Neural cell (in vitro differentiated cells): ENCODE results near the gene ATP2B2.

ENCODE experiments used
- CTCF ChIP-seq: fragments of 450-650 bp; IDR thresholded peaks from 2 replicates; pipeline ENCODE4 v1.5.1; 2014; ENCODE audit warnings: antibody characterized with exemption, mild to moderate bottlenecking, moderate library complexity; ENCODE audit not compliant: poor library complexity, severe bottlenecking
- EP300 ChIP-seq: fragments of 450-650 bp; conservative IDR thresholded peaks from 2 replicates; pipeline ENCODE4 v1.6.1; 2014; ENCODE audit warnings: antibody characterized with exemption, mild to moderate bottlenecking, moderate library complexity; ENCODE audit not compliant: poor library complexity, severe bottlenecking
- EZH2 ChIP-seq: fragments of 200-600, 300-800 bp; shearing (Covaris generic), sonication (generic); IDR thresholded peaks from 2 replicates; pipeline ENCODE4 v1.6.1; 2014; ENCODE audit warnings: antibody characterized with exemption, low read length, borderline replicate concordance, mild to moderate bottlenecking; ENCODE audit not compliant: insufficient read depth, poor library complexity, severe bottlenecking
- POLR2AphosphoS5 ChIP-seq: IDR thresholded peaks from 2 replicates; pipeline ENCODE4 v1.6.1; 2012
- RAD21 ChIP-seq: fragments of 450-650 bp; conservative IDR thresholded peaks from 2 replicates; pipeline ENCODE4 v1.6.1; 2014; ENCODE audit warnings: antibody characterized with exemption, mild to moderate bottlenecking, moderate library complexity
- SMC3 ChIP-seq: fragments of 450-650 bp; conservative IDR thresholded peaks from 2 replicates; pipeline ENCODE4 v1.6.1; 2014; ENCODE audit warnings: antibody characterized with exemption, mild to moderate bottlenecking, moderate library complexity; ENCODE audit not compliant: poor library complexity
- TAF1 ChIP-seq: IDR thresholded peaks from 2 replicates; pipeline ENCODE4 v1.6.1; 2012; ENCODE audit warnings: low read depth

DNA sequence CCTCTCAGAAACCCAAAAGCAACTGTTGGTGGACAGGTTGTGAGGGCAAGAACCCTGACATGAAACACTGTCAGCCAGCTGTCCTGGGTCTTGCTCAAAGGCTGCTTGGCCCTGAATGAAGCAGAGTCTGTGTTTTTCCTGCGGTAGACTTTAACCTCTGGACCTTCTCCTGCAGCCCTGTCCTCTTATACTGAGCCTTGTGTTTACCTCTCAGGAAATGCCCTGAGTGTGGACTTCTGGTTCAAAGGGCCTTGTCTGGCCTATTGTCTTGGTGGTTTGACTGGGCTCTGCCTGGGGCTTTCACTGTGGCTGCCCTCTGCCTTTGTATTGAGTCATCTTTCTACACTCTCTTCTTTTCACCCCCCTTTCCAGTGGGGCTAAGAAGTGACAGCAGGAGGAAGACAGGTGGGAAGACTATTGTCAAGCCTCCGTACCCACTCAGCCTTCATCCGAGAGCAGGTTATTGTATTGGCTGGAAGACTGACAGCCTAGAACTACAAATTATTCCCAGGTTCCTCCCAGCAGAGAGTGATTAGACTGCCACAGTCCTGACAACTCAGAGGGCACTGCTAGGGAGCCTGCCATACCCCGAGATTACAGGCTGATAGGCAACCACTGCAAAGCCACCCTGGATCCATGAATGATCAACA, 187.9 kb downstream of the ATP2B2 start:
- TF ChIP-seq CTCF (no peak), EZH2 (no peak), RAD21 (no peak), POLR2AphosphoS5 (no peak), TAF1 (no peak), SMC3 (no peak), EP300 (no peak)
